IPS-18c (cell line): ENCODE results near the gene TTC31.

Experiments used
- H3K4me3 ChIP-seq: 2 replicates; pipeline ENCODE4 v1.7.0; 2013; ENCODE audit warnings: low read depth, mild to moderate bottlenecking, low read length, moderate library complexity; ENCODE audit not compliant: insufficient read depth
- H3K9me3 ChIP-seq: one replicate; pipeline ENCODE4 v1.6.1; 2013; ENCODE audit warnings: mild to moderate bottlenecking, low read length, moderate library complexity; ENCODE audit not compliant: control insufficient read depth, insufficient read depth

The TTC31 gene

GRCh38 chr2:74528600-74529356, 45.9 kb downstream of the TTC31 start:
- Histone ChIP-seq H3K4me3 (peak overlapping the region; percentile 93), H3K9me3 (peaks cover 4% of the 10 kb centered on the region)

DNA sequence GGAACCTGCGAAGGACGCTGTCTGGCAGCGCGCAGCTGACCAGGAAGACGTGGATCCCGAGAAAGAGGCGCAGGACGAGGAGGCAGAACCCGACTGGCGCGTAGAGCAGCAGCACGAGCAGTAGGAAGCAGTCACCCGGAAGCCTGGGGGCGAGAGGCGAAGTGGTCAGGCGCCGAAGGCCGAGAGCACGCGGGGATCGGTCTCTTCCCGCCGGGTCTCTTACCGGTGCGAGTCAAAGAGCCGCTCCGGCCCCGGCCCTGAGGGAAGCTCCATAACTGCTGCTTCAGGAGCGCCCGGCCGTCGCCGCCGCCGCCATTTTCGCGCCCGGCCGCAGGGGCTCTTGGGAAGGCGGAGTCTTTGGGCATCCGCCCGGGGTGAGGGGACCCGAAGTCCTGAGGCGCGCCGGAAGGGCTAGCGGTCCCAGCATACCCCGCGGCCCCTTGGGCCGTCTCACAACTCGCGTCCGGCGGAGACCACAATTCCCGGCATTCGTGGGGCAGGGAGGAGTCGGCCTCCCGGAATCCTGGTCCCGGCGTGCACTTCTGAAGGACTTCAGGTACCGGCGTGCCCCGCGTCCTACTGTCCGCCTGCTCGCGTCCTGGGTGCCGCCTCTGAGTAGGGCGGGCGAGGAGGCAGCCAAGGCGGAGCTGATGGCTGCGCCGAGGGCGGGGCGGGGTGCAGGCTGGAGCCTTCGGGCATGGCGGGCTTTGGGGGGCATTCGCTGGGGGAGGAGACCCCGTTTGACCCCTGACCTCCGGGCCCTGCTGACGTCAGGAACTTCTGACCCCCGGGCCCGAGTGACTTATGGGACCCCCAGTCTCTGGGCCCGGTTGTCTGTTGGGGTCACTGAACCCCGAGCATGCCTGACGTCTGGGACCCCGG, 46.7 kb downstream of the TTC31 start, which contains the start of the genes AUP1 and HTRA2:
TSS of gene AUP1 (minus strand) at position 350 of the 882 bp plus-strand sequence. CDS start at position 273, 77 bp downstream.
TSS of gene HTRA2 (plus strand) at position 577 of the 882 bp plus-strand sequence. CDS start at position 651, 74 bp downstream.
- H3K9me3 ChIP-seq = peaks cover 4% of the 10 kb centered on the region
- H3K4me3 ChIP-seq = peak within 1 kb of the TSS; percentile 93

DNA sequence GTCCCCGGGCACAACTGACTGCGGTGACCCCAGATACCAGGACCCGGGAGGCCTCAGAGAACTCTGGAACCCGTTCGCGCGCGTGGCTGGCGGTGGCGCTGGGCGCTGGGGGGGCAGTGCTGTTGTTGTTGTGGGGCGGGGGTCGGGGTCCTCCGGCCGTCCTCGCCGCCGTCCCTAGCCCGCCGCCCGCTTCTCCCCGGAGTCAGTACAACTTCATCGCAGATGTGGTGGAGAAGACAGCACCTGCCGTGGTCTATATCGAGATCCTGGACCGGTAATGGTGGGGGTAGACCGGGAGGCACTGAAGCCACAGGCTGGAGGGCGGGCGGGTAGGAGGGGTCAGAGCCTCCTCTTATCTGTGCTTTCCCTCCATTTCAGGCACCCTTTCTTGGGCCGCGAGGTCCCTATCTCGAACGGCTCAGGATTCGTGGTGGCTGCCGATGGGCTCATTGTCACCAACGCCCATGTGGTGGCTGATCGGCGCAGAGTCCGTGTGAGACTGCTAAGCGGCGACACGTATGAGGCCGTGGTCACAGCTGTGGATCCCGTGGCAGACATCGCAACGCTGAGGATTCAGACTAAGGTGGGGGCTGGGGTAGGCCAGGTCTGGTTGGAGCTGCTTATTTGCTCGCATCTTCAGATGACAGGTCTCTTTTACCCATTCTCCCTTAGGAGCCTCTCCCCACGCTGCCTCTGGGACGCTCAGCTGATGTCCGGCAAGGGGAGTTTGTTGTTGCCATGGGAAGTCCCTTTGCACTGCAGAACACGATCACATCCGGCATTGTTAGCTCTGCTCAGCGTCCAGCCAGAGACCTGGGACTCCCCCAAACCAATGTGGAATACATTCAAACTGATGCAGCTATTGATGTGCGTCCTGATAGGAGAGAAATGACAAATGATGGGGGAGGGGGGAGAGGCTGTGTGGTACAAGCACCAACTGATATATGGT, 47.6 kb downstream of the TTC31 start:
- Histone ChIP-seq H3K4me3 (peak overlapping the region; percentile 84), H3K9me3 (peaks cover 4% of the 10 kb centered on the region)

GRCh38 chr2:74531666-74532065, 48.8 kb downstream of the TTC31 start:
- peaks cover under 1% of the 10 kb centered on the region for H3K9me3 ChIP-seq
- H3K4me3 ChIP-seq = no peak overlapping the region

DNA sequence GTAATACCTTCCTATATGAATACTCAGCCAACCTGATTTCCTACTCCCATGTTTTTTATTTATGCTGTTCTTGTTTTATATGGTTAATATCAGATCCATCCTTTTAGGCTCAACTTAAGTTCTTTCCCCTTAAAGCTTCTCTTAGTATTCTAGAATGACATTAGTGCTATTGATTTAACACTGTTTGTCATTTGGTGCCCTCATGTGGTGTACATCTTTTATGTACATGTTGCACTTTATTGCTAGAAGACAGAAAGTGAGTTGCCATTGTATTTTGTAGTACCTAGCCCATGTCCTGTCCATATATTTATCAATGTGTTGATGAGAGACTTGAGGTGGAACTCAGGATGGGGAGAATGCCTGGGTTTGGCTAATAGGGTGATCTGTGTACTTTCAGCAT, 49.3 kb downstream of the TTC31 start:
- Histone ChIP-seq H3K9me3 (no peaks in the 10 kb centered on the region), H3K4me3 (no peak overlapping the region)

DNA sequence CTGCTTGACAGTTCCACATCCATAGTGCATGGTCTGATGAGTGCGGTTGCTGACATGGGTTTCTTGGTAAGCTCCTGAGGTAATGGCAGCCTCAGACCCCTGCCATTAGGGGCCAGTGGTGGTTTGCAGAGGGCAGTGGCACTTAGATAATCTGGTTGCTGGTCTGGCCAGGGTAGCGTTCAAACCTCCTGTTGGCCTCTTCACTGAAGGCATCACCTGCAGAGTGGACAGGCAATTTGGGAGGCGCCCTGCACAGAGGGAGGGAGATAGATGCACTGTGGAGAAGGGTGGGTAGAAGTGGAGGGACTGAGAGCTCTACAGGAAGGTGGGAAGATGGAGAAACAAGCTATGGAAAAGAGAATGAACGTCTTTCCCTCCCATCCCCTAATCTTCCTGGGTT, 50.6 kb downstream of the TTC31 start:
- H3K4me3 ChIP-seq = no peak overlapping the region
- H3K9me3 ChIP-seq = no peaks in the 10 kb centered on the region

DNA sequence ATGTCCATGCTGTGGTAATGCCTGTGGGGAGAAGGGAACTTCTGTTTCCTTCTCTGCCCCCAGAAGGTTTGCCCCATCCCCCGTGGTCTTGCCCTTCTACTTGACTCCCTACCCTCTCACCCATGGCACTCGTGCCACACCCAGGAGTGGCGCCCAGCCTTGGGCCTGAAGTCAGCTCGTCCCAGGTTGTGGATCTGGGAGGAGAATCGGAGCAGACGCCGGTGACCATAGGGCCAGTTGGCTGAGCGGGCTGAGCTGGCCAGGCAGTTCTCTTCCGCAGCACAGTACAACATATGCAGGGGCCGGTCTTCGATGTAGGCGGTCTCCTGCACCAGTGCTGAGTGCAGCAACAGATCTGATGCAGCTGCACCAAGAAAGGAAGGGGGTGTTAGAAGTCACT, 51.5 kb downstream of the TTC31 start:
- Histone ChIP-seq H3K9me3 (no peaks in the 10 kb centered on the region), H3K4me3 (no peak overlapping the region)

GRCh38 chr2:74535440-74535965, 52.6 kb downstream of the TTC31 start:
- no peak overlapping the region for H3K4me3 ChIP-seq
- no peaks in the 10 kb centered on the region for H3K9me3 ChIP-seq

DNA sequence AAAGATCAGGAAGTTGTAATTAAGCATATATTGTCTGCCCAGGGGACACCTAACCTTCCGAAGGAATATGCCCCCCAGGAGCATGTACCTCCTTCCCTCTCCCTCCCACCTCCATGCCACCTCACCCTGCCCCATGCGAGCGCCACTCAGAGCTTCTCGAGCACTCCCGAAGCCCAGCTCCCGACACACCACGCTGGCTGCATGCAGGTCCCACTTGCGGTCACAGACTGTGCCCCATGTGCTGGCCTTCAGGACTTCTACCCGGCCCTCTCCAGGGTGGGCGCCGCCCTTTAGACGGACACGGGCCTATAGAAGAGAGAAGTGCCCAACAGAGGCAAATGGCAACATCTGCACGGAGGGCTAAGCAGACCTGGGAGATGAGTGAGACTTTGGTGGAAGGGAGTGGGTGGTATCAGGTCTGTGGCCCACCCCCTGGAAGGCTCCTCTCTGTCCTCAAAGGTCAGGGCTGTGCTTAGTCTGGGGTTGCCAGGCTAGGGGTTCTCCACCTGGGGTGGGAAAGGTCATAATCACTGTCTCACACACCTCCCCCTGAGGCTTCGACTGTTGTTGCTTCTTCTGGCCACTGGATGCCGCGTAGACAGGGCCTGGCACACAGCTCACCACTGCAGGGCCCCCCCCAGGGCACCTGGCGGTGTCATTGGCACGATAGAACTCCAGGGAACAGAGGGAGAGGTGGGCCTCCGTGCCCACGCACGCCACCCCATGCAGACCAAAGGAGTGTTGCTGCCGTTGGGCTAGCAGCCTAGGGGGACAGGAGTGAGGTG, 53.5 kb downstream of the TTC31 start:
- Histone ChIP-seq H3K4me3 (no peak overlapping the region), H3K9me3 (no peaks in the 10 kb centered on the region)

- Histone ChIP-seq H3K4me3 (no peak overlapping the region), H3K9me3 (no peaks in the 10 kb centered on the region)
These were observed 54.3 kb downstream of the TTC31 start for GRCh38 chr2:74537140-74537539.

DNA sequence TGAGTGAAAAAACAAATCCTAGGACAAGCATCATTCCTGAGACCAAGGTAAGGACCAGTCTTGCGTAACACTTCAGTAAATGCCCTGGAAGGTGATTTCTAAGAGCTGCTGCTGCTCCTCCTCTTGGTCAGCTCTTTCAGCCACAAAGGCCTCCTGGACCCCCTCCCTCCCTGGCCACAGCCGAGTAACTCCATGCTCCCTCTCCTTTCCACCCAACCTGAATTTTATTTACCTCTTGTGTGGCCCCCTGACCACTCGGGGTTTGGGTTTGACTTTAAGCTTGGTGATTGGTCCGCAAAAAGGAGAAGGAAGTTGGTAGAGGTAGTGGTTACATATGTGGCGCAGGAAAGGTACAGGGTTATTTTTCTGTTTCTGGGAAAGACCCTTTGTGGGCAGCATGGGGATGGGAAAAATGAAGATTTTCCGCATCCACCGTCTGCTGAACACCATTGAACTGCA, 56.0 kb downstream of the TTC31 start:
- H3K4me3 ChIP-seq = no peak overlapping the region
- no peaks in the 10 kb centered on the region for H3K9me3 ChIP-seq

DNA sequence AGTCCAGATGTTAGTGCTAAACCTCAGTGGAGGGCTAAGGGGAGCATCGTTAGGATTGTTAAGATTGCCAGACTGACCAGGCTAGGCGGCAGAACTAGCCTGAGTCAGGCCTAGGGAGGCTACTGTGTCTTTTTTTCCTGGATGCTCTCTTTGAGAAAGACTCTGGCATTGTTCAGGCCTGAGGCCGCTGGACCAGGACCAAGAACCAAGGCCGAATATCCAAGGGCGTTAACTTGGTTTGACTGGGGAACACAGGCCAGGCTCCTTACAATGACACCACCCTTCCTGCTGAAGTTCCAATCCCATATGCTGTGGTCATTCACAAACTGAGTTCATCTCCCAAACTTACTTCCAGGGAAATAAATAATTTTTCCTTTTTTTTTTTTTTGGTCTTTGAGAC, 57.4 kb downstream of the TTC31 start:
- H3K9me3 ChIP-seq = no peaks in the 10 kb centered on the region
- no peak overlapping the region for H3K4me3 ChIP-seq

DNA sequence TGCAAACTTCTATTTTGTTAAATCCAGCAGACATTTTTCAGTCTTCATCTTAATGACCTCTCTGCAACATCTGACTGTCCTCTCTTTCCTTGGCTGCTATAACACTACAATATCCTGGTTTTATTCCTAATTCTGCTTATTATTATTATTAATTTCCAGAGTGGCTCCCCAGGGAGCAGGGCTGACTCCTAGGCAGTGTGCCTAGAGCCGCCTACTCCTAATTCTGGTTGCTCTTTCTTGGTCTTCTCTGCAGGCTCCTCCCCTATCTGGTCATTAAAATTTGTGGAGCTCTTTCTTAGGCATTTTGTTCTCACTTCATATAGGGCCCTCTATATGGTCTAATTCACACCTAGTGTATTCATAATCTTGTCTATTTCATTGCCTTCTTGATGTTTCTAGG, 60.1 kb downstream of the TTC31 start:
- Histone ChIP-seq H3K9me3 (no peaks in the 10 kb centered on the region), H3K4me3 (no peak overlapping the region)
